Measurements from ENCODE around the gene CYSLTR2.

CYSLTR2 gene, protein sequence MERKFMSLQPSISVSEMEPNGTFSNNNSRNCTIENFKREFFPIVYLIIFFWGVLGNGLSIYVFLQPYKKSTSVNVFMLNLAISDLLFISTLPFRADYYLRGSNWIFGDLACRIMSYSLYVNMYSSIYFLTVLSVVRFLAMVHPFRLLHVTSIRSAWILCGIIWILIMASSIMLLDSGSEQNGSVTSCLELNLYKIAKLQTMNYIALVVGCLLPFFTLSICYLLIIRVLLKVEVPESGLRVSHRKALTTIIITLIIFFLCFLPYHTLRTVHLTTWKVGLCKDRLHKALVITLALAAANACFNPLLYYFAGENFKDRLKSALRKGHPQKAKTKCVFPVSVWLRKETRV

DNA sequence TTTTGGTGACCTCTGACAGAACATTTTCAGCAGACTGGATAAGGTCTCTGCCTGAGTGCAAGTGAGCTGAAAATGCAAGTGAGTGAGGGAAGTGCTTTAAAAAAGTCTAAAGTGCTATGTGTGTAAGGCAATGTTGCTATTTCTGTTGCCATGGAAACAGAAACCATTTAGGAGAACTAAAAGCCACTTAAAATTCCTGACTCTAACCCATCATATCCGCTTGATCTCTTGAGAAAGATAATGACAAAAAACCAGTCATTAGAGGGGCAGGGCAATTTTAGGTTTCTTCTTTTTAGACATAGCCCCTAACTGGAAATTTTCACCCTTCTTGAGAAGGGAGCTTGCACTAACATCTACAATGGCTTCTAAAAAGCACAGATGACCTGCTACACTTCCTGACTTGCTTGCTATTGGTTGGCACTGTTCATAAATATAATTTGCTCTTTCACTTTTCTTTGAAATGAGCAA lies at the start of gene CYSLTR2:
Gene CYSLTR2 (plus strand): TSS at position 458 of the 468 bp plus-strand sequence. CDS start 52,889 bp downstream, outside the sequence.
- DNase-seq: no peak

DNA sequence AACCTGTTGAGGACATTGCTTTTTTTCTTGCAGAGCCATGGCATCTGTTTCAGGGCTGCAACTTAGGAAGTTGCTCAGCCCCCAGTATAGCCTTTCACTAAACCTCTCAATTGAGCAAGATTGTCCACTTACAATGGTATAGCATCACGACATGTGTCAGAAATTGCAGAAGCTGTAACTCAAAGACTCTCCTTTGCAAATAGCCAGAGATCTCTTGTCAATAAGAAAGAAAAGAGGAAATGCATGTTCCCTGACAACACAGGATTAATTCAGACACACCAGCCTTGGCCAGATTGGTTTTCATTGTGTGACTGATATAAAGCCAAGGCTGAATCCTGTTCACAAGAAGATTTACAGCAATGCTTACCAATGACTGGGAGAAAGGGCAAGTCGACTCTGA lies 38.7 kb upstream of the CYSLTR2 start:
- no peak for DNase-seq

DNA sequence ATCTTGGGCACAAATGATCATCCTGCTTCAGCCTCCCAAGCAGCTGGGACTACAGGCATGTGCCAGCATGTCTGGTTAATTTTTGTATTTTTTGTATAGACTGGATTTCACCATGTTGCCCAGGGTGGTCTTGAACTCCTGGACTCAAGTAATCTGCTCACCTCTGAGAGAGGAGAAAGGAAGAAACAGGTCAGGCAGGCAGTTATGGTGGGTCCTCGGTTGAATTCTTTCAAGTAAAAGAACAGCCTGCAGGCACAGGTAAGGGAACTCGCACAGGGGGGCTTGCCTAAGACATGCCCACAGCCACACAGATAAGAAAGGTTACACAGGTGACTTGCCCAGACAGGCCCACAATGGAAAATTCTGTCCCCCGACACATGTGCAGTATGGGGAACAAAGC lies 34.8 kb upstream of the CYSLTR2 start:
- DNase-seq: no peak

DNA sequence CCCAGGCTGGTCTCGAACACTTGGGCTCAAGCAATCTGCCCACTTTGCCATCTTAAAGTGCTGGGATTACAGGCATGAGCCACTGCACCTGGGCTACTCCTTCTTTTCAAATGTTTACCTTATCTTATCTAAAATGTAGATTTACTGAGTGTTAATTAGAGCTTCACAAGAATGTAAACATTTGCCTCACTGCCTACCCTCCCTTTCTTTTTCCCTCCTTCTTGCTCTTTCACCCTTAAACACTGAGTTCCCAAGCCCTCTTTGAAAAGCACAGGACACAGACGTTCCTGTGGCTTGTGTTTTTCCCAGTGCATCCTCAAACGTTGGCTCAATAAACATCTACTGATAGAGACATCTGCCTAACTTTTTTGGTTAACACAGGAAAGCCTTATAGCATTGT lies 32.7 kb upstream of the CYSLTR2 start:
- DNase-seq: no peak

DNA sequence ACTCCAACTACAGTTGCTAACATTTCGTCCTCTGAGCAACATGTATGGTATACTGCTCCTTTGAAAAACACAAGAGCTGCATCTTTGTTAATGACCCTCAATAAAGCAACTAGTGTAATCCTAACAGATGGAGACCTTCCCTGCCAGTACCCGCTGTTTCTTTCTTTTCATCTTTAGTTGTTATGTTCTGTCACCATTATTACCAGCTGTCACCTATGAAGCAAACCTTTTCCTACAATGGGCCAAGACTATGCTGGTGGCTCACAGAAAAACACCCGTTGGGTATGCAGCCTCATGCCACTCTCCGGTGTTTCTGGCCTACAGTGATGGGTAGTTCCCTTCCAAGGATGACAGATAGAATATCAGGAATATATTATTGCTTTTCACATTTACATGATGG lies 29.7 kb upstream of the CYSLTR2 start:
- no peak for DNase-seq

DNA sequence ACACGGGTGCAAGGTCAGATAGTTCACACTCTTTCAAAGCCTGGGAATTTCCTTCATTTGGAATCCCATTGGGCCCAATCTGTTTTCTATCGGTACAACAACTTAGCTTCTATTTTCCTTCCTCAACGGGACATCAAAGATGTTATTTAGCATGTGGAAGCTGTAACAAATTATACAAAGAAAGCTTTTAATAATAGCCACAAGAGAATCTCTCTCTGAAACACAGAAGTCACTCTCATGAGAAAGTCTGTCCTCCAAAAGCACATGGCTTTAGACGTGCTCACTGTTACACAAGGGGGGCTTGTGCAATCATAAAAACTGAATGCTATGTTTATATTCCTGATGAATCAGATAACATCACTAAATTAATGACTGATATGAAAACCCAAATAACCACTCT lies 28.9 kb upstream of the CYSLTR2 start:
- no peak for DNase-seq

DNA sequence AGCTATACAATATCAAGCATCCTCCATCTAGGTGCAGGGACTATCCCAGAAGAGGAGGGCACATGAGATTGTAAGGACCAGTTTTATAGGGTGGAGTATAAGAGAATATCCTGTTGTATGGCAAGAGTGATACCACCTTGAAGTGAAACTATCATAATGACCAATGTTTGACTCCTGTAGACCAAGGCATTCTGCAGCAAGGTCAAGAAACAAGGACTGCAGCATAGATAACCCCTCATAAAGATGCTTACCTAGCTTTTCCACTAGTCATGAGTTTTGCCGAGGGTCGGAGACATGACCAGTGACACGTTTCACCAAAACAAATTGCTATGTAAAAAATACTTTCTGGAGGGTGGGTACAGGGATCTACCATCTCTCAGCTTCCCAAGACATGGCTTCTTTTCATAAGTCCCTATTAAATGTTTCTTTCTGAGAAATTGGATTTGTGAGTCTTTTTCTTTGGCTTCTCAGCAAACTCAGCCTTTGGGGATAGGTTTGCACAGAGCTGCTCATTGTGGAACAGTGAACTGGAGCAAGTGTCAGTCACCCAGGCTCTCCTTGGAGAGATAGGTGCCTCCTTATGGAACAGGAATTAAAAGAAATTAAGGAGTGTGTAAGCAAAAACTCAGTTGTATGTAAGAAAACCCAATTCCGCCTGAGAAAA lies 28.2 kb upstream of the CYSLTR2 start:
- DNase-seq: no peak

DNA sequence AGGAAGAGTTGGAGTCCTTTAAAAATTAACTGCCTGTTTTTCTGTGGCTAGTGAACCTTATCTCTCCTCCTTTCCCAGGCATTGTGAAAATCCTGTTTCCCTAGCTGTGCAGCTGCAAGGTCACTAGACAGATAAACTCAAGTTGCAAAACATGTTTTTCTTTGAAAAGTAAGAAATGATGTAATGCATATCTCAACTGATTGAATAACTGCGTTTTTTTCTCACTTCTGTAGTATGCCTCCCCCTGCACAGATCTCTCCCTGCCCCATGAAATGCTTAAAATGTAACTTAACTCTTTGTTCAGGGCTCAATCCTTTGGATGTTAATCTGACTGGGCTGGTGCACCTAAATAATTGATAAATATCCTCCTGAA lies 27.7 kb upstream of the CYSLTR2 start:
- DNase-seq: no peak

DNA sequence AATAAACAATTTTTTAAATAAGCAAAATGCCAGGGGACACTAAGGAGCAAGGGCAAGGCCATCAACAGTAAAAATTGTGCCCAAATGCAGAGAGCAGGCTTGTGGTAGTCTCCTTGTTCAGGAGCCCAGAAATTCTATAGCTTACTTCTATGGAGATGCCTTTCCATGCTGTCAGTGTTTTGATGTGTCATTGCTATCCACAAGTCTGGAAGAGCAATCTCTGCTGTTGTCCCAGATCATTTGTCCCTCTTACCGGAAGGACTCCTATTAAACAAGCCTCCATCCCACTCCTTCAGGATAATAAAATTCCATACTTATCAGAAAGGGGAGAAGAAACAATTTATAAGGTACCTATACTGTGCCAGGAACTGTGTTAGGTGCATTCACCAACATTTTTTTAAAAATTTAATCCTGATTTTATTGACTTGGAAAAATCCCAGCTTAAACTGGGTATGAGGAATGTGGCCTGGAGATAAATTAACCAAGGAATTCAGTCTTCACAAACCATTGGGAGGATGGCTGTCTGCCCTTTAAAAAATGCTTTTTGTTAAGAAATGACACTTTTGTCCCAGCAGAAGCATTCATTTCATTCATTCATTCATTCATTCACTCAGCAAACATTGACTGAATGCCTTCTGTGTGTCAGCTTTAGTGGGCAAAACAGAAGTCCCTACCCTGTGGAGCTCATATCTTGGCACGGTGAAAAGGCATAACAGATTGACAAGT lies 26.8 kb upstream of the CYSLTR2 start:
- no peak for DNase-seq

DNA sequence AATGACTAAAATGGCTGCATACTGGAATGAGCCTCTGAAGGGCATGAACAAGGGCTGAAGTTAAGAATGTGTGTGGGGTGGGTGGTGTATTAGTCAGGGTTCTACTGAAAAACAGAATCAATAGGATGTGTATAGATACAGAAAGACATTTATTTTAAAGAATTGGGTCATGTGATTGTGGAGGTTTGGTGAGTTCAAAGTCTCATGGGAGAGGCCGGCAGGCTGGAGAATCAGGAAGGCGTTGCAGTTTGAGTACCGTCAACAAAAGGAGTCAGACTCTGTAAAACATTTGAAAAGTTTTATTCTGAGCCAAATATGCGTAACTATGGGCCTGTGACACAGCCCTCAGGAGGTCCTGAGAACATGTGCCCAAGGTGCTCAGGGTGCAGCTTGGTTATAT lies 24.5 kb upstream of the CYSLTR2 start:
- DNase-seq: no peak

DNA sequence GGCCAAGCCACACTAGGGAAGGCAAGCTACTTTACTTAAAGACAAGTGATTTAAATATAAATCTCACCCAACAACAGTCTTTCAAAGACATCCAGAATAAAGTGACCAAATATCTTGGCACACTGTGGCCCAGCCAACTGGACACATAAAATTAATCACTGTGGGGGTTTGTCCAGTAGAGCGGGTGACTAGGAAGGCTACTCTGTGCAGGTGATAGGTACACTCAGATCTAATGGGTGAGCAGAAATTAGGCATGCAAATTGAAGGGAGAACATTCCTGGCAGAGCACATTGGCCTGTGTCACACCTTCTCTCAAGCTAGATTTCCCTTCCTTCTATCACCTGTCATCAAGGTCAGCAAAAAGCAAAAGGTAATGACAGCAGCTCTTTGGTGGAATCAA lies 23.4 kb upstream of the CYSLTR2 start:
- DNase-seq: no peak

DNA sequence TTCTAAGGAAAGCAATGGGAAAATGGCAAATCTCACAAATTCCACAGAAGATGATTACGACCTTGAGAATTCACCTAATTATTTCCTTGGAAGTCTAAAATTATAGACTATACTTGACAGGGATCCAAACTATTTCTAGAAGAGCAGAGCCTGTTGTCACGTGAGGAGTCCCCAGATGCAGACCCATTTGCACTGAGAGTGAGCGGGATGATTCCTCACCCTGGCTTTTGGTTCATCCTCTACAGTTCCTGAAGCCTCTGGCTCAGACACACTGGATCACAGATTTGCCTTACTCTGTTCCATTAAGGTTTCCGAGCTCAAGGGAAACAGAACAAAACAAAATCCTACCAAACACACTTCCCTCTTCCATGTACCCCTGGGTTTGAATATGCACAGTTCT lies 23.0 kb upstream of the CYSLTR2 start:
- DNase-seq: no peak

DNA sequence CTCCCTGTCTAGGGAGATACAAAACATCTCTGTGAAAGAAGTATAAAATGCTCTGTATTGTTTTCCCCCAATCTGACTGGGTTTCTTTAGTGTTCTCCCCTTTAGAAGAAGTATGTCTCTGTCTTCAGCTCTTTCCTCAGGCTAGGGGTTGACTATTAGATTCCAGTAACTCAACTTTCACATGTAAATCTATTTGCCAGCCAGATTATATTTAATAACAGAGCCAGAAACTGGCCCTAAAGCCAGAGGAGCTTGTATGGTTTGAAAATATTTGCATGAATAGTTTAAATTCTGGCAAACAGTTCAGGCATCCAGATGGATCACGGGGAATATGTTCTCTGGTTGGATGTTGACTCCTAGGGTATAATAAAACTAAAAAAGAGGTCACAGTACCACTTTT lies 22.3 kb upstream of the CYSLTR2 start:
- no peak for DNase-seq

DNA sequence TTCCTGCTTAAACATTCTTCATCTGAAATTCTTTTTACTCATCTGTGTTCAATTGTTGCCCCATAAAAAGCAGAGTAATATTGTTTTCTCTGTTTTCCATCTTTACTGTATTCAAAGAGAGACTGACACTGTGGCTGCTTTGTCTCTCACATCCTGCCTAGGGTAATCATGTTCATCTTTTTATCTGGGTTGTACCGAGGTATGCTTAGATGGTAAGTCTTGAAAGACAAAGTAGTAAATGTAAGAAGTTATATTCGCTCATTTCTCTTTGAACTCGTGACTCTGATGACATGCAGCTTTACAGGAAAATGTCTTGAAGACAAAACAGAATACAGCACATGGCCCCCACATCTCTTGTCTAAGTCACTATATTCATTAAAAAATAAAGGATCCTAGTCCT lies 20.0 kb upstream of the CYSLTR2 start:
- DNase-seq: no peak

DNA sequence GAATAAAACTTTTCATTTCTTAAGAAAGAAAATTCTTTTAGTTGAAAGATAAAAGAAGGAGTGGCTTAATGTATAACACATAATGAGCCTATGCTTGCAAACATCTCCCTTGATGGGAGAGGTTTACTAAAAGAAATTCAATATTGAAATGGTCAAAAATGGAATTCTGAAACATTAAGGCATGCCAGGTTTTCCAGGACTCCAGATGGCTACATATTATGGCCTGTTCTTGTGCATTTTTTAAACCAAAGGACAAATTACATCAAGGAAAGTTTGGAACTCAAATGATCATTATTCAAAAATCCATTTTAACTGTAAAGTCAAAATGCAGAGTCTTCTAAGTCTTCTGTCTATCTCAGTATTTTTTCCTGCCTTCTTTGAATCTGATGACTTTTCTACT lies 19.1 kb upstream of the CYSLTR2 start:
- no peak for DNase-seq

DNA sequence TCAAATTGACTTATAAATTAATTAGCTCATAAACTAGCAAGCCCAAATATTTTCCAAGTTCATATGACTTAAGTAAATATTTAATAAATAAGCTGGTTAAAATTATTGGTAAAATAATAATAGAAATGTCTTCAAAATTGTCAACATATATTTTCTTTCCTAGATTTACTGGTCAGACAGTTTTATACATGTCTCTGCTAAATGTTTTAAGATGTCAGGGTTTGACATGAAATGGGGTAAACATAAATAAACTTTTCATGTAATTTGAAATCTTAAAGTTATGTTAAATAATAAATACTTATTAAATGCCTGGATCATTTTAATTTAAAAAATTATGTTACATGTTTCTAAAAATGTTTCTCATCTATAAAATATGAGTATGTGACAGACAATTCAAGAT lies 18.3 kb upstream of the CYSLTR2 start:
- DNase-seq: no peak

DNA sequence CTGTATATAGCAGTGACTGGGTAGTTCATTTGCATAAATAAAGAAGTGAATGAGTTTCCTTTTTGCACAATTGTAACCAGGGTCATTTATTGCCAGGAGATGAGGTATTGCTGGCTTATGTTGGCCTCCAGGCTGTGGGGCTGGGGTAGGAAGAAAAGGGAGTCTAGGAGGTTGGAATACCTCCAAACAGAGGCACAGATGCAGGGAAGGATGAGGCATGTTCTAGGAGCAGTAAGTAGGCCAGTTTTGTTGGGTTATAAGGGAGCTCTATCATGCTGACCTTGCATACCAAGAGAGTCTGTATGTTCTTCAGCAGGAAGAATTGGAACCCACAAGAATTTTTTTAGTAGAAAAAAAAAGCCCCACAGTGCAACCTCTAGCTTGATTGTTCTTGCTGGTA lies 17.2 kb upstream of the CYSLTR2 start:
- DNase-seq: no peak

DNA sequence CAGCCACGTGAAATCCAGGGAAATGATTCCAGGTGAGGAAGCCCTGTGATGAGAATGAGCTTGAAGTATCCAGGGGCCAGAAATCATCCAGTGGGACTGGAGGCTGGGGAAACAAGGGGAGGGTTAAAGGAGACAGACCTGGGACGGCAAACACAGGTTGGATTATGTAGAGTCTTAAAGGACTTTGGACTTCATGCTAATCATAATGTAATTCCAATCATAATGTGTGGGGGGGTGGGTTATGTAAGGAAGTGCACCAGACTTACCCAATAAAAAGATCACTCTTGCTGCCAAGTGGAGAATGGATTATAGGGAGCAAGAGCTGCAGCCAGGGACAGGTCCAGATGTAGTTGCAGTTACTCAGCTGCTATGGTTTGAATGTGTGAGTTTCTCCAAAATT lies 16.1 kb upstream of the CYSLTR2 start:
- DNase-seq: no peak

DNA sequence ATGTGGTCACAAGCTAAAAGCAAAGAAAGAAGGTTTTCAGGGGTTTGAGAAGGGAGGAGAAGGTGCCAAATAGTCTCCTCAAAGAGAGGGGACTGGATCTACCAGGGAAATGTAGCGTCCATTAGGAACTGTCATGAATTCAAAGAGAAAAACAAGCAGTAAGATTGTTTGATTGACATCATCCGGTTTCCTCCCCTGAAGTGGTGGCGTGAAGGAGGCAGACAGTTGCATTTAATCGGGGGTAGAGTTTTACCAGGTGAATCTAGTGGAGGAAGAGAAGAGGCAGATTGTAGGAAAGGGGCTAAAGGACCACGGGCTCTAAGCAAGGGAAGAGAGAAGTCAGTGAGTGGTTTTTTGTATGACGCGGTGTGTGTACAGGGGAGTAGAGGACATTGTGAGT lies 13.0 kb upstream of the CYSLTR2 start:
- no peak for DNase-seq

DNA sequence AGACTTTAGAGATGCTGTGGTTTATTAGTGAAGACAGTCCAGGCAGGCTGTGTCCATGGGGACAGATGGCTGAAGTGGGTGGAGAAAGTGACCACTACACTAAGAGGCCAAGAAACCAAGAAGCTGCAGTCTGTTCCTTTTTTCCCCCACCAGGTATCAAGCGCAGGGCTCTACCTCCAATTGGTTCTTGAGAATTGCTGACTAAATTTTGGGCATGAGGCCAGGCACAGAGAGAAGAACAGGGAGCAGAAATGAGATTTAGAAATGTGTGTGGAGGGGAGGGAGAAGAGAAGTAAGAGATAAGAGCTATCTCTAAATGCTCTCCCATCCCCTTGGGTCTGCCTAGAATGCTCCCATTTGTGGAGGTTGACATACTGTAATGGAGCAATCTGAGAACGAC lies 12.3 kb upstream of the CYSLTR2 start:
- DNase-seq: no peak

DNA sequence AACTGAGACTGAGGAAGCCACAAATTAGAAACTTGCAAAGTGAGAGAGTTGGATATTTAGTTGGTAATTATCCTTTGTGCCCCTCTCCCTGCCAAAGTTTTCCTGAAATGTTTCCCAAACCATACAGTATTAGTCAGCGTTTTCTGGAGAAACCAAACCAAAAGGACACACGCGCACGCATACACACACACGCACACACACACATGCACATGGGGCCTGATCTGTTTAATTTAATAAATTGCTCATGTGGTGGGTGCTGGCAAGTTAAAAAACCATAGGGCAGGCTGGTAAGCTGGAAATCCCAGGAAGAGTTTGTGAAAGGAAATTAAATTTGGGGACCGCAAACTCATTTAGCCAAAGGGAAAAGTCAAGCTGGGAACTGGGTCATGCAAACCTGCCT lies 11.7 kb upstream of the CYSLTR2 start:
- no peak for DNase-seq

DNA sequence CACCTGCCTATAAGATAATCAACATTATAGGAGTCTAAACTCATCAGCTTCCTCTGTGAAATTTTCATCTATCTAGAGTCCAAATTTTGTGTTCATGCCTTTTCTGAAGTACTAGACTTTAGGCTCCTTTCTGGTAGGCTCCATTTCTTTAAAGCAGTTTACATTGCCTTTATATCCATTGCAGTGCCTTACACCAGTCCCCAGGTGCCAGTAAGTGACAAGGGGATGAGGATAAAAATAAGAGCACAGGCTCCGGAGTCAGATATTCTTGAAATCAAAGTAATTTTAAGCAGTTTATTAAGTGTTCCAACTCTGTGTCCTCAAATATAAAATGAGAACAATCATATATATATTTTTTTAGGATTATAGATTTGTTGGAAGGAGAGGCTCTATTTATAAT lies 10.6 kb upstream of the CYSLTR2 start:
- DNase-seq: no peak

DNA sequence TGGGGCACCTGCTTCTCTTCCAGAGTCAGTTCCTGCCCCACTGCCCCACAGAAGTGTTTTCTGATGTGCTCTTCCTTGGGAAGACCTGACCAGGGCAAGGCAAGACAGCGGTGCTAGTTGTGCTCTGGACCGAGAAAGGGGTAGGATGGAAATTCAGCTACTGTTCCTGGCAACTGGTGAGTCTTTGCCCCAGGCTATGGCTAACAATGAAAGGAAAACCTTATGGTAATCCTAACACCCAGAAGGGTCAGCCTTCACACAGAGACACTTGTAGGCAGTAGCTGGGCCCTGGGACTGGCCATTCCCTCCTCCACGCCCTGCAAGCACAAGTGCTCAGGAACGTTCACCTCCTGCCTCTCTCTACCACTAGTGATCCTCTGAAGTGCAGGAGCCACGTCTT lies 9.6 kb upstream of the CYSLTR2 start:
- DNase-seq: no peak
